Keratinocyte (primary cell): Measurements from ENCODE around the gene CYTH1. TPM values are rescaled to one million over a fixed set of nuclear protein-coding genes. Genes with fewer than 3 reads are reported as not detected.

Experiments
- DNase-seq: peaks from one replicate; pipeline ENCODE4 v3.0.0-alpha.2; 2011; ENCODE audit warnings: low read depth, missing footprints, low spot score
- FAIRE-seq: peaks from 2 replicates; lab custom pipeline; 2011; peaks lifted over from hg19 to GRCh38; lab: Jason Lieb, UNC
- H2AFZ ChIP-seq: 2 replicates; pipeline ENCODE4 v1.6.0; 2012; ENCODE audit warnings: low read length, control low read depth, inconsistent platforms; ENCODE audit not compliant: control insufficient read depth
- H3K27ac ChIP-seq: 2 replicates; pipeline ENCODE4 v1.5.1; 2011; ENCODE audit warnings: low read length; ENCODE audit not compliant: control insufficient read depth, insufficient read depth
- H3K27me3 ChIP-seq: 3 replicates; pipeline ENCODE4 v1.6.0; 2011; ENCODE audit warnings: low read length; ENCODE audit not compliant: control insufficient read depth, insufficient read depth; ENCODE audit errors: extremely low read depth
- H3K36me3 ChIP-seq, 2 experiments: 2 replicates in 1 of 2; 3 replicates in 1 of 2; pipeline ENCODE4 v1.5.1; 2011; ENCODE audit warnings: low read length in 2 of 2, mild to moderate bottlenecking in 1 of 2; ENCODE audit not compliant: control insufficient read depth in 2 of 2, insufficient read depth in 2 of 2; ENCODE audit errors: extremely low read depth in 1 of 2
- H3K4me1 ChIP-seq: 3 replicates; pipeline ENCODE4 v1.5.1; 2011; ENCODE audit warnings: low read length; ENCODE audit not compliant: control insufficient read depth, insufficient read depth; ENCODE audit errors: extremely low read depth
- H3K4me2 ChIP-seq: 3 replicates; pipeline ENCODE4 v1.6.0; 2011; ENCODE audit warnings: low read depth, low read length; ENCODE audit not compliant: control insufficient read depth, insufficient read depth; ENCODE audit errors: extremely low read depth
- H3K4me3 ChIP-seq, 3 experiments: fragments of 200-600 bp in 1 of 3; sonication (generic) in 1 of 3; 2 replicates in 2 of 3; 3 replicates in 1 of 3; pipeline ENCODE4 v1.5.1; 2011 to 2016; ENCODE audit warnings: low read length in 3 of 3, mild to moderate bottlenecking in 3 of 3, control low read depth in 2 of 3, inconsistent platforms in 1 of 3, low read depth in 1 of 3, mixed read lengths in 1 of 3, mixed run types in 1 of 3, moderate library complexity in 1 of 3; ENCODE audit not compliant: control insufficient read depth in 2 of 3, insufficient read depth in 2 of 3; ENCODE audit errors: extremely low read depth in 1 of 3
- H3K79me2 ChIP-seq: 2 replicates; pipeline ENCODE4 v1.6.0; 2012; ENCODE audit warnings: low read length; ENCODE audit not compliant: control insufficient read depth, insufficient read depth
- H3K9ac ChIP-seq: 3 replicates; pipeline ENCODE4 v1.6.0; 2011; ENCODE audit warnings: low read length; ENCODE audit not compliant: control insufficient read depth, insufficient read depth; ENCODE audit errors: extremely low read depth
- H3K9me1 ChIP-seq: 3 replicates; pipeline ENCODE4 v1.6.0; 2011; ENCODE audit warnings: low read length; ENCODE audit not compliant: control insufficient read depth, insufficient read depth; ENCODE audit errors: extremely low read depth
- H3K9me3 ChIP-seq: 2 replicates; pipeline ENCODE4 v1.5.1; 2012; ENCODE audit warnings: low read depth, low read length; ENCODE audit not compliant: control insufficient read depth
- H4K20me1 ChIP-seq: 3 replicates; pipeline ENCODE4 v1.6.0; 2011; ENCODE audit warnings: low read length; ENCODE audit not compliant: control insufficient read depth, insufficient read depth; ENCODE audit errors: extremely low read depth
- EZH2 ChIP-seq: IDR thresholded peaks from one replicate; pipeline ENCODE4 v1.6.1; 2012; ENCODE audit warnings: inconsistent platforms, mild to moderate bottlenecking, low read length, moderate library complexity
- dilution Hi-C: fragments of 300-500 bp; cut with MboI; formaldehyde crosslinking; loops from one replicate; pipeline ENCODE4 v1.7.0; 2020; ENCODE audit warnings: low sequenced_read_pairs; ENCODE audit not compliant: extremely low pct_ligation_motif_present
- polyA plus RNA-seq, 5 experiments: library from polyadenylated mRNA; depleted of rRNA in 3 of 5; stranded (reverse) in 3 of 5; stranded (forward) in 1 of 5; unstranded in 1 of 5; fragments of >200 nt; gene quantifications; 1 replicate in 1 of 5; 2 replicates in 3 of 5; 3 replicates in 1 of 5; pipeline versions ENCODE4 v1.2.1 to v1.2.3, GENCODE V29; 2011 to 2012; ENCODE audit warnings: missing spikeins in 2 of 5, low read depth in 1 of 5, low replicate concordance in 1 of 5
- TF ChIP-seq, protein P1 (sequence below), 3 experiments: IDR thresholded peaks in 1 of 3; conservative IDR thresholded peaks in 1 of 3; optimal IDR thresholded peaks in 1 of 3; 2 replicates in 2 of 3; 3 replicates in 1 of 3; pipeline versions ENCODE3 to v1.5.1; 2011; ENCODE audit warnings: low read length in 3 of 3, mild to moderate bottlenecking in 3 of 3, moderate library complexity in 2 of 3, control low read depth in 1 of 3, inconsistent platforms in 1 of 3; ENCODE audit not compliant: insufficient read depth in 2 of 3; ENCODE audit errors: extremely low read depth in 1 of 3

Gene CYTH1
- polyA plus RNA-seq, 1 donor (not counting 4 experiments of a cell fraction or from before 2014, with no cell fraction given): 28.3 TPM

DNA sequence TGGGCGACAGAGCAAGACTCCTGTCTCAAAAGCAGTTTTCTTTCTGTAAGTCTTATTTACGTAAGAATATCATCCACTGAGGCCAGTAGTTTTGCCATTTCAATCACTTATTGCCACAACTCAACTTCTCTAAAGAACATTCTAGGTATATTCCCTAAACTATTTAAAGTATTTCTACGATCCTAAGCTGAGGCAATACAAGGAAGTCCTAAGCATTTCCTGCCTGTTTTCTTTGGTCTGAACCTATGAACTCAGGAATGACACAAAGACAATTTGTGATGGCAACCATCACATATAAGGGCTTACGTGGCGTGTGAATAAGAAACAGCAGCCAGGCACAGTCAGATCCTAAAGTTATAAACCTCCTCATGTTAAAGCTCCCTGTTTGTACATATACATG, 44.3 kb upstream of the CYTH1 start:
- Histone ChIP-seq H3K9me1 (no peaks in the 10 kb centered on the region), H3K4me1 (no peaks in the 10 kb centered on the region), H3K79me2 (peaks cover 28% of the 10 kb centered on the region), H3K36me3 (peaks cover 51 to 63% of the 10 kb centered on the region in 2 experiments), H3K4me2 (no peak overlapping the region), H3K27ac (no peak overlapping the region), H3K9ac (no peak overlapping the region), H3K27me3 (no peaks in the 10 kb centered on the region), H4K20me1 (peaks cover 4% of the 10 kb centered on the region), H3K4me3 (no peak overlapping the region), H2AFZ (no peak overlapping the region), H3K9me3 (no peaks in the 10 kb centered on the region)
- dilution Hi-C loops: no loop called here
- DNase-seq (no peak), FAIRE-seq (no peak)
- no peak for TF ChIP-seq EZH2
- TF ChIP-seq, protein P1, sequence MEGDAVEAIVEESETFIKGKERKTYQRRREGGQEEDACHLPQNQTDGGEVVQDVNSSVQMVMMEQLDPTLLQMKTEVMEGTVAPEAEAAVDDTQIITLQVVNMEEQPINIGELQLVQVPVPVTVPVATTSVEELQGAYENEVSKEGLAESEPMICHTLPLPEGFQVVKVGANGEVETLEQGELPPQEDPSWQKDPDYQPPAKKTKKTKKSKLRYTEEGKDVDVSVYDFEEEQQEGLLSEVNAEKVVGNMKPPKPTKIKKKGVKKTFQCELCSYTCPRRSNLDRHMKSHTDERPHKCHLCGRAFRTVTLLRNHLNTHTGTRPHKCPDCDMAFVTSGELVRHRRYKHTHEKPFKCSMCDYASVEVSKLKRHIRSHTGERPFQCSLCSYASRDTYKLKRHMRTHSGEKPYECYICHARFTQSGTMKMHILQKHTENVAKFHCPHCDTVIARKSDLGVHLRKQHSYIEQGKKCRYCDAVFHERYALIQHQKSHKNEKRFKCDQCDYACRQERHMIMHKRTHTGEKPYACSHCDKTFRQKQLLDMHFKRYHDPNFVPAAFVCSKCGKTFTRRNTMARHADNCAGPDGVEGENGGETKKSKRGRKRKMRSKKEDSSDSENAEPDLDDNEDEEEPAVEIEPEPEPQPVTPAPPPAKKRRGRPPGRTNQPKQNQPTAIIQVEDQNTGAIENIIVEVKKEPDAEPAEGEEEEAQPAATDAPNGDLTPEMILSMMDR (optimal IDR thresholded peaks at IDR 0.05 in 1 of 3, IDR thresholded peaks at IDR 0.05 in 1 of 3, conservative IDR thresholded peaks at IDR 0.05 in 1 of 3; ENCODE audit: extremely low read depth in 1 of 3, insufficient read depth in 2 of 3, low read length in 3 of 3): no peak

DNA sequence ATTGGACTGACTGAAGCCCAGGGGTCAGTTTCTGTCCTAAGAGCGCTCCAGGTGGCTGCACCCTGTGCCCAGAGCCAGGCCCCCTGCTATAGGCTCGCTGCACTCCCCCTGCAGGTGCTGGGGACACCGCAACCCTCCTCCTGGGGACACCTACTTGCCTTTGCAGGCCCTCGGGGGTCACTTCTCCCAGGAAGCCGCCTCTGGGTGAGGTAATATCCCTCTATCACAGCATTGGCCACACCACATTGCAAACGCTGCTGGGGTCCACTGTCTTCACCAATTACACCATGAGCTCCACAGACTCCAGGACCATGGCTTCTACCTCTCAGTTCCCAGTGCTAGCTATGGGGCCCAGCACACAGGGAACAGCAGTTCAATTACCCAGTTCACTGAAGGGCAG, 43.6 kb upstream of the CYTH1 start:
- Histone ChIP-seq H3K79me2 (peaks cover 26% of the 10 kb centered on the region), H3K9me3 (no peaks in the 10 kb centered on the region), H4K20me1 (peaks cover 4% of the 10 kb centered on the region), H2AFZ (no peak overlapping the region), H3K4me1 (no peaks in the 10 kb centered on the region), H3K27ac (no peak overlapping the region), H3K4me3 (no peak overlapping the region), H3K9ac (no peak overlapping the region), H3K9me1 (no peaks in the 10 kb centered on the region), H3K4me2 (no peak overlapping the region), H3K27me3 (no peaks in the 10 kb centered on the region), H3K36me3 (peaks cover 51 to 67% of the 10 kb centered on the region in 2 experiments)
- no peak for FAIRE-seq
- no peak for TF ChIP-seq EZH2
- TF ChIP-seq, protein P1 (optimal IDR thresholded peaks at IDR 0.05 in 1 of 3, IDR thresholded peaks at IDR 0.05 in 1 of 3, conservative IDR thresholded peaks at IDR 0.05 in 1 of 3; ENCODE audit: extremely low read depth in 1 of 3, insufficient read depth in 2 of 3, low read length in 3 of 3): no peak
- DNase-seq: no peak
- dilution Hi-C loops: no loop called here
